Activated gamma-delta T cell (primary cell): ENCODE results near the gene C1orf105.
"Not testable (repeated sequence)": the region's sequence is repeated elsewhere in the genome, so short reads cannot be mapped to it uniquely, and the experiment has no call there.

Experiments used
- DNase-seq: peaks from one replicate; lab custom pipeline; 2025; lab: John Stamatoyannopoulos, UW

The C1orf105 gene

DNA sequence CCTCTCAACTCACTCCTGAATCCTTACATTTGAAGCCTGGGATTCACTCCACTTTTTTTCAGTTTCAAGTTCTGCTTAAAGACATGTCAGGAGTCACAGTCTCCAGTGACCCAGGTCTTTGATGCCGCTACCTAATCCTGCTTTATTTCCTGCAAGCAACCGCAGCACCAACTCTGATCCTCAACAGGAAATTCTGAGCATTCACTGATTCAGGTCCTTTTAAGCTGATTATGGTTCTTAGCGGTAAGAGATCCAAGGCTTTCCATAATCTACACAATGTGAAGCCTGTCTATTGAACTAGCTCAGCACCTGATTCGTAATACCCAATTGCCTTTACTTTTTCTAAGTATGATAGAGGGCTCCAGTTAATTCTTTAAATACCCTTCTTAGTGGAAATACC lies 67.1 kb downstream of the C1orf105 start:
- no peak for DNase-seq

DNA sequence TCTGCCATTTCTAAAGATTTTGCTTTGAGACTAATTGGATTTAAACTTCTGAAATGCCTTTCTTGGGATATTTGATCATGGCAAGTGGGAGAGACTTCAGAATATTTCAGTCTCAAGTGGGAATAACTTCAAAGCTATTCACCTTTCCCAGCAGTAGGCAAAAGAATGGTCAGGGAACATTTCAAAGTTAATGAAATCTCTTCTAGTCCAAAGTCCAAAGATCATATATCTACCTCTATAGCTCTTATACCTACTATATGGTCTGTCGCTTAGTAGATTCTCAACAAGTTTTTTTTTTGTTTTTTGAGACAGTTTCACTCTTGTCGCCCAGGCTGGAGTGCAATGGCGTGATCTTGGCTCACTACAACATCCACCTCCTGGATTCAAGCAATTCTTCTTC lies 67.9 kb downstream of the C1orf105 start:
- DNase-seq: no peak

DNA sequence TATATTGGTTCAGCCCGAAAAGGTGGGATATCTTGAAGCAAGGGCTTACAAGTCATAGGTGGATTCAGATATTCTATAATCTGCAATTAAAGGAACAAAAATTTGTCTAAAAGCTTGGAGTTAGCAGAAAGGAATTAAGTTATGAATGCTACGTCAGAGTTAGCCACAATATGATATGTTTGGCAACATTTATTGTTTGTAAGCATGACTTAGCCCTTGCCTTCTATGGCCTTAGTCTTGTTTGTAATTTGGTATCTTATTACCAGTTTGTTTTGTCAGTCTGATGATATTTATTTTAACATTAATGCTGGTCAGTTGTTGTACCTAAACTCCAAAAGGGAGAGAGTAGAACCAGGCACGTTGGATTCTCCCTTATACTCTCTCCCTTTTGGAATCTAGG lies 69.4 kb downstream of the C1orf105 start:
- DNase-seq: no peak

DNA sequence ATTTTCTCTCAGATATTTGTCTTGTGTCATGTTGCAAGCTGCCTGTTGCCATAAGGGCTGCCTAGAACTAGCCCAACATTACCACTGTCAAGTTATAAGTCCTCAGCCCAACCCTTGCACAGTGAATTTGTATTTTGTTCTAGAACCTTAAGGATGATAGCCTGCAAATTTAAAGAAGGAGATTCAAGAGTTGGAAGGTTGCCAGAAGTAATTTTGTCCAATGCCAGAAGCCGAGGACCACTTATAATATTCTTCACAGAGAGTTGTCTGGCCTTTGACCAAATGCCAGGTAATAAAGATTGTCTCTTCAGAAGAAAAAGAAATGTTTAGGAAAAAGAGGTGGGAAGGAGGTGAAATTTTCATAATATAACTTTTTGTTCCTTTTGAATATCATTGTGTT lies 71.9 kb downstream of the C1orf105 start:
- DNase-seq: no peak

DNA sequence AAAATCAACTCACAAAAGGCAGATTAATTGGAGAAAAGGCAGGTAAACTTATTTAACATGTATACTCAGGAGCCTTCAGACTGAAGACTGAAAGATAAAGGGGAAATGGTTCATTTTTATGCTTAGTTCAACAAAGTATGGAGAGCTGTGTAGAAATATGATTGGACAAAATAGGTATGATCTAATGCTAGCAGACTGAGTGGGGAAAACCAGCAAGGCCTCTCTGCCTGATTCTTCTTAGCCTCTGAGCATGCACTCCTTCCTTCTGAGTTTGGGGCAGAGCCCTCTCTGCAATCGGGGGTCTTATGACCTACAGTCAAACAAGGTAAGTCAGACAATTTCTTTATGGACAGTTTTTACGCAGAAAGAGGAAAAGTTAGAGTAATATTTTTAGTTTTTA lies 73.7 kb downstream of the C1orf105 start:
- no peak for DNase-seq

DNA sequence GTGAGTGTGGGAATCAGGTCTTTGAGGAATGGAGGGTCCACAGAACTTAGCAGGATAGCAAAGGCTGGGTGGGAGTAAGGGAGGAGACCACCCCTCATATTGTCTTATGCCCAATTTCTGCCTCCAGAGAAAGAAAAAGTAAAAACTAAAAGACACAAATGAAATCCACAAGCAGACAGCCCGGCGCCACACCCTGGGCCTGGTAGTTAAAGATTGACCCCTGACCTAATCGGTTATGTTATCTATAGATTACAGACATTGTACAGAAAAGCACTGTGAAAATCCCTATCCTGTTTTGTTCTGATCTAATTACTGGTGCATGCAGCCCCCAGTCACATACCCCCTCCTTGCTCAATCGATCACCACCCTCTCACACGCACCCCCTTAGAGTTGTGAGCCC lies 75.6 kb downstream of the C1orf105 start:
- DNase-seq: not testable (repeated sequence)

DNA sequence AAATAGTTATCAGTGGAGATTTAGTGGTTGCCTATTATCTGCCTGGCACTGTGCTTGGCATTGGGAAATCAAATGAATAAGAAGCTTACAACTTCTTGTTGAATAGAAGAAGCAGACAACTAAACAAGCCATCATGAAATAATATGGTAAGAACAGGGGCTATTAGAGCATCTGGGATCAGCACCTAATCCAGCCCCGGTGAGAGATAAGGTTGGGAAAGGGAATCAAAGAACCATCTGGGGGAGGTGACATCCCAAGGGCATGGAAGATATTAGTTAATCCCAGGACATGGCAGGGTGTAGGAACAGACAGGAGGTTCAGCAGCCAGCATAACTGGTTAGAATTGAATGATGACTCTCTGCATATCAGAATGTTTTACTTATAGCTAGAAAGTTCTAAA lies 76.2 kb downstream of the C1orf105 start:
- DNase-seq: no peak

DNA sequence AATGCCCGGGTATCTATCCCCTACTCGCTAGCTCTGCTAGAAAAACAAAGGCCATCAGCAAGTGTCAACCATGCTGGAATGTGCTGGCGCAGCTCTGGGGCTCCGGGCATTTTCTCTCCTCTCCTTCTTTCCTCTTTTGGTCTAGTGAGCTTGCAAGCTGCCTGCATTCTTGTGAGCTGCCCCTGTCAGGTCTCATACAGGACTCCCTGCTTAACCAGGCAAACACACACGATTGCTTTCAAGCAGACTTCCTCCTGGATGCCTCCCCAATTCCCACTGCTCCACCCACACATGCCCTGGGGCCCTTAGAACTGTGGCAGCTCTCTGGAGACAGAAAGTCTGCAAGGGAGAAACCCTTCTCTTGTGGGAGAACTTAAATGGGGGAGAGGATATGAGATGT lies 76.7 kb downstream of the C1orf105 start:
- DNase-seq: no peak

DNA sequence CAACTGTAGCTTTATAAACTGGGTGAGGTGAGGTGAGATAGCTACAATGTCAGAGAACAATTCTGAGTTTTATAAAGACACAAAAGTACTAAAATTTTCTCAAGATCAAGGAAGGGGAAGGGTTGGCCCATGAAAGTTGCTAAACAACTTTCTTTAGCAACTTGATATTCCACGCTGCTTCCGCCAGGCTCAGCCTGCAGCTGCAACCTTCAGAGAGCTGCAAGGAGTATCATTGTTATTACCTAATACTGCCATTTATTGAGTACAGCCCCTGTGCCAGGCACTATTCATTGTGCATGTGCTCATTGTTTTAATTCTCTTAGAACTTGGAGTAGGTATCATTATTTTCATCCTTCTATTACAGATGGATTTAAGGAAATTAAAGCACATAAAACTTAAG lies 78.4 kb downstream of the C1orf105 start:
- DNase-seq: no peak

DNA sequence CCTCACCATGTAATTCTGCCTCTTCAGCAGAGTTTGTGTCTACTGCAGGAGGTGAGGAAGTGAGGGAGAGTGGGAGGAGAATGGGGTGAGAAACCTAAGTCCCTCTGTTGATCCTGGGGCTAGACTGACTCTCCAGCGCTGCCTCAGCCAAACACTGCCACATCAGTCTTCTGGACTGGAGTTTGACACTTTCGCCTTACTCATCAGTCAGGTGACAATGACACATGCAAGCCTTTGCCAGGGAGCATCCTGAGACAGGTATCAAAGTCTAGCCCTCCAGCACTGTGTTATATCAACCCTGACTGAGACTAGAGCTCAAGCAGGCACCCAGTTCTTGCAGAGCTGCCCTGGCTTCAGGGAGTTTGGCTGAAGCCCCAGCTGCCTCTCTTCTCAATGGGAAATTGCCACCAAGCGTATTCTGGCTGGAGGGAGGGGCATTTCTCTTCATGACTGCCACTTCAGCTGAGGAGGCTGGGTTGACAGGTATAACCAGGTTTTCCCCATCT lies 79.2 kb downstream of the C1orf105 start:
- no peak for DNase-seq

DNA sequence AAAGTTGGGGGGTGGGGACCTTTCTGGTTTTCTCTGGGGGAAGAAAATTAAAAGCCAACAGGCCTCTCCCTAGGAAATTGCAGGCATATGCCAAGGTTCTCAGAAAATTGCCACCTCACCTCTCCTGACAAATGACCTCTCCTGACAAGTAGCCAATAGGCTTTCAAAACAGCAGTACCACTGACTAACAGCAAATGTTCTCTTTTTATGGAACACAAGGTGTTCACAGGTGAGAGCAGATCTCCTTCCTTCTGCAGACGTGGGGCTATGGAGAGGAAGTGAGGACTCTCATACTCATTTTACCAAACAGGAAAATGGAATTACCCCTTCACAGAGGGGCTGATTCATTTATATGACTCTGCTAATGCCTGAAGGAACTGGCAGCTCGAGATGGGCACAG lies 79.7 kb downstream of the C1orf105 start:
- DNase-seq: no peak

DNA sequence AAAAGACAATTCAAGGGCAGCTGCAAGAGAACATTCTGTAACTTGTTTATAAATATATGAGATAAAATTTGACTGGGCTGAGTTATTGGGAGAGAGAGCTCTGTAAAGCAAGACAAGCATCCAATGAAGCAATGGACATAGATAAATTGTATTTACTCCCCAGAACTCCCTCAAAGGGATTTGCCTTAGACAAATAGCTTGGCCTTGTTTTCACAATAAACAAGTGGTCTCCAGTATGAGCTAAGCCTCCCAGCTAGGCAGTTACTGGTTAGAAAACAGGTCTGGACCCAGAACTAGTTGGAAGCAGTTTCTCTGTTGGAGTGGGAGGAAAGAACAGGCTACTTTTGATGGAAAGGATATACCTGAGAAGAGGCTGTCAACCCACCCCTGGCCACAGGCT lies 87.3 kb downstream of the C1orf105 start:
- DNase-seq: no peak

DNA sequence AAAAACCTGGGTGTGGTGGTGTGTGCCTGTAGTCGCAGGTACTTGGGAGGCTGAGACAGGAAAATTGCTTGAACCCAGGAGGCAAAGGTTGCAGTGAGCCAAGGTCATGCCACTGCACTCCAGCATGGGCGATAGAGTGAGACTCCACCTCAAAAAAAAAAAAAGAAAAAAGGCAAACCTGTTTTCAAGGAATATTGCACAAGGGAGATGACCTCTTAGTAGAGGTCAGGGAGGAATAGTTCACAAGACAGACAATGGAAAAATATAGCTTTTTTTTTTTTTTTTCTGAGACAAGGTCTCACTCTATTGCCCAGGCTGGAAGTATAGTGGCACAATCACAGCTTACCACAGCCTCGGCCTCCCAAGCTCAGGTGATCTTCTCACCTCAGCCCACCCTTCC lies 90.0 kb downstream of the C1orf105 start:
- no peak for DNase-seq

DNA sequence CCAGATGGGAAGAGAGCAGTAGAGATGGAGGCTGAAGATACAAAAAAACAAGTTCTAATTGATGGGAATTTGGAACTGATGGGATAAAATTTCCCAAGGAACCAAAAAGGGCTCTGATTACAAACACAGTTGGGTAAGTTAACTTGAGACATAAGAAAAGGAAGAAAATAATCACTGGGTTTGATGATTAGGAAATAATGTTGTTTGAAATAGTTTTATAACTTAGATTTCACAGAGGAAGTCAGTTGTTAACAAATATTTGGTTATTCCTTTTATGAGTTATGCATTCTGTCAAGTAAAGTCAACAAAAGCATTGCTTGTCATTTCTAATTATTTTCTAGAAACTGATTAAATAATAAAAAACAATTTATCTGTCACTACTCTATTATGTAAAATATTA lies 92.1 kb downstream of the C1orf105 start:
- no peak for DNase-seq

DNA sequence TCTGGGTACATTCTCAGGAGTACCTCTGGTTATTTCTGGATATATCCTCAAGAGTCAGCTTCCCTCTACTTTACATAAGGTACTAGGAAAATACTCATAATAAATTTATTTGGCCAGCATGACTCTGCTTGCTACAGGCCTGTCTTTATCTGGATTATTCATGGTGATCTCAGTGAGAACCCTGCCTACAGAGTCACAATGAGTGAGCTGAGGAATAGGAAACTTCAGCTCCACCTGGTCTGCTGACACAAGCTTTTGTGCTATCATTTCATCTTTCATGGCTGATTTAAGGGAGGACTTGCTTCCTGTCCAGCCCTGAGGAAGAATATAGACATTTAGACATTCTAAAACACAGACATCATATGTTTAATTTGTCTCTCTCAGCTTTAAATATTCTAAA lies 93.0 kb downstream of the C1orf105 start:
- no peak for DNase-seq

DNA sequence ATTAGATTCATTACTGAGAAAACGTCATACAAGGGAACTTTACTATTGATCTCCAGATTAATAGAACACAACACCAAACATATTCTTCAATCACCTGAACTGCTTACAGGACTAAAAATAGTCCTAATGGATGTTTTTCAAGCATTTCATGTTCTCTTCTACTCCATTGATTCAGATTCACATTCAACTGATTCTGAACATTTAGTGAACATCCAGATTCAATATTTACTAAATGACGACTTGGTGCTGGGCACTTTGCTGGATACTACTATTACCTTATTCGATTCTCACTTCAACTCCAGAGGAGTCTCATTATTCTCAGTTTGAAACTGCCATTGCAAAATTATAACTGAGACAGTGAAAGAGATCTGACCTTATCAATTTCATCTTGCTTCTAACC lies 93.6 kb downstream of the C1orf105 start:
- DNase-seq: no peak

DNA sequence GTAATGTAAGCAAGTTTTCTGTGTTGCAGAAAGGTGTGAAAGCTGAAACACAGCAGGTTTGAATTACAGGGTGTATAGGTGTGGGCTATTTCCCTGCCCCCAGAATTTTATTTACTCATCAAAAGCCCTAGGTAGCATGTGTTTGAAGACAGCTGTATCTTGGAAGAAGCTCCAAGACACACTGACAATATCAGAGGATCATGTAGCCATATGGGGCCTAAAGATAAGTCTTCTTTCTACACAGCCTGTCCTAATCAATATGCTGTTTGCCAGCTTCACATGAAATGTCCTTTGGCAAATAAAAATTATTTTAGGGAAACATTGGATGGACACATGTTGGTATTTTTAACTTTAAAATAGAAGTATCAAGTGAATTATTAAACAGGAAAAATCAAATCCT lies 95.0 kb downstream of the C1orf105 start:
- no peak for DNase-seq

DNA sequence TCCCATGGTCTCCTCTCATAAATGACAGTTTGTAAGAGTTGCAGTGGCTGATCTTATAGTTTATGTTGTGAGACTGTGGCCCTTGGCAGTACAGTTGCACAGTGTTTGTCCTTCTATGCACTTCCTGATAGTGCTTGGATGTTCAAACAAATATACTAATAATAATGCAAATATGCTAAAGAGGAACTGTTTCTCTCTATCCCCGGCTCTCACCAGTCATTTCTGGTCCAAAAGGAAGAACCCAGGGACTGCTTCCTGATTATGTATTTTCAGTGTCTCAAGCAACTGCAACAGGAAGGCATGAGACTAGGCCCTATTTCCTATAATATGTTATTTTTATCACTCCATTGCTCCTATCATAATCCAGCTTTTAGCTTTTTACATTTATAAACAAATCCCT lies 95.4 kb downstream of the C1orf105 start:
- no peak for DNase-seq

DNA sequence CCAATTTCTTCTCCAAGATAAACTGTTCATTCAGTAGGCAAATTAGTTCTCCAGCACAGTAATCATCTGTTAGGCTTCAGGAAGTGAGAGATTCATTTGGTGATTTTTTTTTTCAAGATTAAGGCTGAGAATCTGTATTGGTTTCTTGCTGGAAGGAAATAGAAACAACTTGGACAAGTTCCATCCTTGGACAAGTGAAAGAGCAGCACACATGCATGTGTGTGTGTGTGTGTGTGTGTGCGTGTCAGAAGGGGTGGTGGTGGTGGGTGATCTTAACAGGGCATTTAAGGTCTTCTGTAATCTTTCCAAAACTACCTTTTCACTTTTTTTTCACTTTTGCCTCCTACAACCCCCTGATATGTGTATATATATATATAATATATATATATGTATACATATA lies 96.6 kb downstream of the C1orf105 start:
- no peak for DNase-seq

DNA sequence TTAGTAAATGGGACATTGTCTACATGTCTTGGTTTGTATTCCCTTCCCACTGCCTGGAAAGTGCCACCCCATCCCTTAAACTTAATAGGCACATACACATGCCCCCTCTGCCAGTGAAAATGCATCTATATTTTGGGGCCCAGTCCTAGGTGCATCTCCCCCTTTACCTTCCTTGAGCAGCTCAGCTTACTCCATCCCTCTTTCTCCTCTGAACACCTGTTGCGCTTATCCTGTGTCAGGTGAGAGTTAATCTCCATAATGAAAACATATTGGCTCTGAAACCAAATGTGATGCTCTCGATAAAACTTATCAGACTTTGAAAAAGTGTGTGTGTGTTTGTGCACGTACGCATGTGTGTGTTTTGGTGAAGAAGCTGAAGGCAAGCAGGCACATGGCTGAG lies 97.1 kb downstream of the C1orf105 start:
- no peak for DNase-seq
